Raji (cell line): ENCODE data around the gene SCN4A.

Source experiments
- POLR2A ChIP-seq: IDR thresholded peaks from 2 replicates; pipeline ENCODE4 v1.6.1; 2011; ENCODE audit warnings: low read depth, low read length, control low read depth; ENCODE audit not compliant: insufficient read depth

Gene SCN4A

GRCh38 chr17:63976702-63977101, 4.0 kb upstream of the SCN4A start:
- TF ChIP-seq POLR2A = no peak

GRCh38 chr17:63975541-63976092, 2.9 kb upstream of the SCN4A start:
- TF ChIP-seq POLR2A = no peak

- no peak for TF ChIP-seq POLR2A
These were observed 2.0 kb upstream of the SCN4A start for GRCh38 chr17:63974594-63975192.

- TF ChIP-seq POLR2A = no peak
These were observed 1.3 kb upstream of the SCN4A start for GRCh38 chr17:63973930-63974593.

- TF ChIP-seq POLR2A = no peak
These were observed 529 bp upstream of the SCN4A start for GRCh38 chr17:63973247-63973646.

GRCh38 chr17:63969278-63969677, 3.4 kb downstream of the SCN4A start:
- no peak for TF ChIP-seq POLR2A

- no peak for TF ChIP-seq POLR2A
These were observed 4.8 kb downstream of the SCN4A start for GRCh38 chr17:63967953-63968352.

- no peak for TF ChIP-seq POLR2A
These were observed 6.0 kb downstream of the SCN4A start for GRCh38 chr17:63966646-63967264.

- TF ChIP-seq POLR2A = no peak
These were observed 9.6 kb downstream of the SCN4A start for GRCh38 chr17:63963123-63963522.

- no peak for TF ChIP-seq POLR2A
These were observed 10.4 kb downstream of the SCN4A start for GRCh38 chr17:63962298-63962744.

GRCh38 chr17:63961355-63962212, 11.1 kb downstream of the SCN4A start:
- TF ChIP-seq POLR2A = peak; percentile 49; the same call in 1 of the 2 replicates

- TF ChIP-seq POLR2A = no peak
These were observed 12.3 kb downstream of the SCN4A start for GRCh38 chr17:63960430-63960829.

GRCh38 chr17:63960006-63960405, 12.7 kb downstream of the SCN4A start:
- TF ChIP-seq POLR2A = no peak

- TF ChIP-seq POLR2A = no peak
These were observed 16.3 kb downstream of the SCN4A start for GRCh38 chr17:63956296-63956920.

GRCh38 chr17:63955791-63956190, 16.9 kb downstream of the SCN4A start:
- TF ChIP-seq POLR2A = no peak
